GM13976 (cell line): ENCODE data around the gene PRR5L.

Source experiments
- DNase-seq: peaks from one replicate; pipeline ENCODE4 v3.0.0; 2012; ENCODE audit warnings: low spot score
- CTCF ChIP-seq: IDR thresholded peaks from 2 replicates; pipeline ENCODE4 v1.5.1; 2012; ENCODE audit warnings: borderline replicate concordance, mild to moderate bottlenecking; ENCODE audit not compliant: insufficient read depth; ENCODE audit errors: extremely low read depth, missing control alignments, control extremely low read depth
- in situ Hi-C: fragments of 300-500 bp; cut with MboI; formaldehyde crosslinking; loops from one replicate; pipeline ENCODE4 v1.12.0; 2022; ENCODE audit warnings: low sequenced_read_pairs, mixed read lengths, inconsistent platforms; ENCODE audit not compliant: unreplicated experiment

The PRR5L gene

GRCh38 chr11:36308577-36308976 lies 12.5 kb downstream of the PRR5L start:
- TF ChIP-seq CTCF, result no peak
- no peak for DNase-seq
- in situ Hi-C loops, result no loop called here

DNA sequence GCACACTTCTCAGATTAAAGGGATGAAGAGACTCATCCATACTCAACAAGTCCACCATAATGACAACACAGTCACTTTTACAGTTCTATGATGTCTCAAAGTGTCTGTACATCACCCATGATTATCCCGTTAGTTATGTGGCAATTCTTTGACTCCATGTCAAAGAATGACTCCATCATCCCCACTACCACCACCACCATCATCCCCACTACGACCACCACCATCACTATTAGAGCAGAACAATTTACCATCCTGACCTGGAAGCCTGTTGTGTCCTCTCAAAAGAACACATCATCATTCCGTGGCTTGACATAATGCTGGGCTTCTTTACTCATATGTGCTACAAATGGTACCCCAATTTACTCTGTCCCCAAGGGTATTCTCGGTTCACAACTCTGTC lies 13.7 kb downstream of the PRR5L start:
- TF ChIP-seq CTCF, result no peak
- DNase-seq, result no peak
- in situ Hi-C loops, result no loop called here

DNA sequence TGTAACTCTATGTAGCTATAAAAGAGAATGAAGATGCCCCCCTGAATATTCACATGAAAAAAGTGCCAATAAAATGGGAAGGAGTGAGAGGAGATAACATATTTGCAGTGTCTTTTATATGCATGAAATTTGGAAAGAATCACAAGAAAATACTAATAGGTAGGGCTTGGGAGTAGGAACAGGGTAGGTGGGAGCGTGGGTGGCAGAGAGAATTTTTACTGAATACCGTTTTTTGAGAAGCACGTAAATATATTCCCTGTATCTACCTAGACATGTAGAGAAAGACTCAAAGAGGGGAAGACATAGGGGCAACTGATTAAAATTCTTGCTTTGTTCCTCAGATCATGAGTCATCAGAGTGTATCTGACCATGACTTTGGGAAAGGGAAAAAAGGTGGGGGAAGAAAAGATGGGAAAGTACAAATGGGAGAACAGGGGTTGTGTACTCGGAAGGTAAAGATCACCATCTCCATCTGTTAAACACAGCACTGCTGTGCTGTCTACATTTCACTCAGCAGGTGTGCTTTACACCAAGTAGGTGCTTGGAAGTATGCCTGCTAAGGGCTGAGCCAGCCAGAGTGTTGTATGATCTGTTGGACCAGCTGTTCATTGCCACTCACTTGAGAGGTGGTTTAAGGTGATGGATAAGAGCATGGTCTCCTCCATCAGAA lies 16.0 kb downstream of the PRR5L start:
- DNase-seq, result no peak
- in situ Hi-C loops, result no loop called here
- no peak for TF ChIP-seq CTCF

DNA sequence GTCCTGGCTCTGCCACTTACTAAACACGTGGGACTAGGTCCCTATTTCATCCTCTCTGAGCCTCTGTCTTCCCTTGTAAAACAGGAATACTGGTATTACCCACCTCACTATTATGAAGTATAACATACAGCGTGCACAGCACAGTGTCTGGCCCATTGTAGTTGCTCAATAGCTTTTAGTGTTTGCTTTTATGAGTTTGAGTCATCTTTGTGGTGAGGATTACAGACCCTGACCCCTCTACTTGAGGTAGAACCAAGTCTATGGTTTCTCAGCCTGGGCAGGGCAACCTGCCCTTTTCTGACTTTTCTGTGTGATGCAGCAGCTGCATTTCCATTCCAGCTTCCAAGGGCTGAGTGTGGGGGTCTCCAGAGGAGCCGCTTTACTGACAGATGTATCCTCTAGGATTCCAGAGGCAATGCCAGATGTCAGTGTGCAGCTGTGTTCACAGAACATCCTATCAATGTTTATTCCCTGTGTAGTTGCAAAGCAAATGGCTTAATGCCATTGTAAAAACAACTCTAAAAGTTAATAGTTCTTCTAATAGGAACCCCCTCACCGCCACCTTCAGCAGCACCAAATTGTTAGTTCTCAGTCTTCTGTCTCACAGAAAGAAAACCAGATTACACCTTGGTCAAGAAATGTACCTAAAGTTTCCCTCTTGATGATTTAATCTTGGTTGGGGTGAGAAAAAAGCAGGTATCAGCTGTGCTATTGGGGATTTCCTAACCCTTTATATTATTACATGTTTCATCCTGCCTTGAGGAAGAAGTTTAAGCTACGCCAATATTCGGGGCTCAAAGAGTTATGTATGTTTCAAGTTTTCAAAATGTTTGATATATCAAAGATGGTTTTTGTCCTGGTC lies 16.8 kb downstream of the PRR5L start:
- DNase-seq, result no peak
- in situ Hi-C loops, result no loop called here
- no peak for TF ChIP-seq CTCF

- in situ Hi-C loops, result no loop called here
- TF ChIP-seq CTCF, result no peak
- no peak for DNase-seq
Observed at GRCh38 chr11:36313750-36314433, 17.8 kb downstream of the PRR5L start.

GRCh38 chr11:36314434-36314767 lies 18.3 kb downstream of the PRR5L start:
- in situ Hi-C loops, result no loop called here
- DNase-seq, result no peak
- TF ChIP-seq CTCF, result no peak
